Activated CD8-positive, alpha-beta T cell treated with anti-CD3 and anti-CD28 coated beads for 36 hours (primary cell): ENCODE measurements around the gene RFX2. TPM values are rescaled to one million over a fixed set of nuclear protein-coding genes. Genes with fewer than 3 reads are reported as not detected.

ENCODE experiments used
- ATAC-seq: fragments of 200-7000 bp; cut with Tn5 transposase; one replicate; pipeline ENCODE4 v1.10.0; 2021; ENCODE audit warnings: mild to moderate bottlenecking, moderate library complexity
- CTCF ChIA-PET: fragments of 350-600 bp; sonication (Branson Sonifier 250); formaldehyde crosslinking; loops from one replicate; lab custom pipeline; 2021; ENCODE audit warnings: antibody characterized with exemption; lab: Charles Lee
- POLR2A ChIA-PET: fragments of 350-600 bp; sonication (Branson Sonifier 250); formaldehyde crosslinking; loops from one replicate; lab custom pipeline; 2021; ENCODE audit warnings: antibody characterized with exemption; lab: Charles Lee
- DNase-seq: peaks from one replicate; pipeline ENCODE4 v3.0.0-alpha.2; 2020
- H3K27ac Mint-ChIP-seq: one replicate; pipeline ENCODE4 v1.8.0; 2021; ENCODE audit warnings: mild to moderate bottlenecking, mixed read lengths
- H3K27me3 Mint-ChIP-seq: one replicate; pipeline ENCODE4 v1.8.0; 2021; ENCODE audit warnings: mixed read lengths
- H3K36me3 Mint-ChIP-seq: one replicate; pipeline ENCODE4 v1.8.0; 2021; ENCODE audit warnings: low read depth, mixed read lengths
- H3K4me1 Mint-ChIP-seq: one replicate; pipeline ENCODE4 v1.8.0; 2021; ENCODE audit warnings: low read depth, mixed read lengths
- H3K4me3 Mint-ChIP-seq: one replicate; pipeline ENCODE4 v1.8.0; 2021; ENCODE audit warnings: mild to moderate bottlenecking, moderate library complexity, mixed read lengths
- H3K9me3 Mint-ChIP-seq: one replicate; pipeline ENCODE4 v1.8.0; 2021; ENCODE audit warnings: mixed read lengths
- intact Hi-C: fragments of 100-400 bp; cut with micrococcal nuclease; formaldehyde crosslinking; loops from one replicate; pipeline ENCODE4 v1.10.0; 2022
- total RNA-seq, 2 experiments: library from RNA; stranded (reverse); gene quantifications; one replicate each; pipeline ENCODE4 v1.2.3, GENCODE V29; 2021
- TF ChIP-seq, protein P1 (sequence below): fragments of 200-600 bp; IDR thresholded peaks from one replicate; pipeline ENCODE4 v1.8.0; 2022; ENCODE audit warnings: antibody characterized with exemption, mild to moderate bottlenecking

Gene RFX2
- total RNA-seq, 2 experiments from 2014 or later: 8.9 to 10.5 TPM

DNA sequence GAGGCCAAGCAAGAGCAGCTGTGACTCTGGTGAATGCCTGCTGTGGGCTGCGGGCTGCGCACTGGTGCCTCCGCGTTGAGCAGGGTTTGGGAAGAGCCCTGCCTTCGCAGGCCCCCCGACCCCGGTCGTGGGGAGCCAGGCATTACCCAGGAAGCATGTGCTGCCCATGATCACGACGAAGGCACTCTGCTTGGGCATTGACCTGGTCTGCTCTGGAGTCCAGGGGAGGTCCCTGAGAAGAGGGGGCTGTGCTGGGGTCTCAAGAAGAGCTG, 151.5 kb downstream of the RFX2 start:
- DNase-seq (no peak), ATAC-seq (no peak)
- H3K9me3 Mint-ChIP-seq: no peaks in the 10 kb centered on the region
- CTCF ChIA-PET: interaction anchor here (1.5 kb wide), 1 partner anchor 9 kb away, joined by 11 read pairs; no protein-coding TSS in a partner anchor
- intact Hi-C loops: no loop called here
- no peaks in the 10 kb centered on the region for H3K27me3 Mint-ChIP-seq
- POLR2A ChIA-PET: no interaction called here
- no peak overlapping the region for H3K4me3 Mint-ChIP-seq
- TF ChIP-seq, protein P1, sequence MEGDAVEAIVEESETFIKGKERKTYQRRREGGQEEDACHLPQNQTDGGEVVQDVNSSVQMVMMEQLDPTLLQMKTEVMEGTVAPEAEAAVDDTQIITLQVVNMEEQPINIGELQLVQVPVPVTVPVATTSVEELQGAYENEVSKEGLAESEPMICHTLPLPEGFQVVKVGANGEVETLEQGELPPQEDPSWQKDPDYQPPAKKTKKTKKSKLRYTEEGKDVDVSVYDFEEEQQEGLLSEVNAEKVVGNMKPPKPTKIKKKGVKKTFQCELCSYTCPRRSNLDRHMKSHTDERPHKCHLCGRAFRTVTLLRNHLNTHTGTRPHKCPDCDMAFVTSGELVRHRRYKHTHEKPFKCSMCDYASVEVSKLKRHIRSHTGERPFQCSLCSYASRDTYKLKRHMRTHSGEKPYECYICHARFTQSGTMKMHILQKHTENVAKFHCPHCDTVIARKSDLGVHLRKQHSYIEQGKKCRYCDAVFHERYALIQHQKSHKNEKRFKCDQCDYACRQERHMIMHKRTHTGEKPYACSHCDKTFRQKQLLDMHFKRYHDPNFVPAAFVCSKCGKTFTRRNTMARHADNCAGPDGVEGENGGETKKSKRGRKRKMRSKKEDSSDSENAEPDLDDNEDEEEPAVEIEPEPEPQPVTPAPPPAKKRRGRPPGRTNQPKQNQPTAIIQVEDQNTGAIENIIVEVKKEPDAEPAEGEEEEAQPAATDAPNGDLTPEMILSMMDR: no peak
- peak overlapping the region; percentile 68 for H3K27ac Mint-ChIP-seq
- peaks cover 15% of the 10 kb centered on the region for H3K36me3 Mint-ChIP-seq
- H3K4me1 Mint-ChIP-seq: peaks cover 90% of the 10 kb centered on the region

DNA sequence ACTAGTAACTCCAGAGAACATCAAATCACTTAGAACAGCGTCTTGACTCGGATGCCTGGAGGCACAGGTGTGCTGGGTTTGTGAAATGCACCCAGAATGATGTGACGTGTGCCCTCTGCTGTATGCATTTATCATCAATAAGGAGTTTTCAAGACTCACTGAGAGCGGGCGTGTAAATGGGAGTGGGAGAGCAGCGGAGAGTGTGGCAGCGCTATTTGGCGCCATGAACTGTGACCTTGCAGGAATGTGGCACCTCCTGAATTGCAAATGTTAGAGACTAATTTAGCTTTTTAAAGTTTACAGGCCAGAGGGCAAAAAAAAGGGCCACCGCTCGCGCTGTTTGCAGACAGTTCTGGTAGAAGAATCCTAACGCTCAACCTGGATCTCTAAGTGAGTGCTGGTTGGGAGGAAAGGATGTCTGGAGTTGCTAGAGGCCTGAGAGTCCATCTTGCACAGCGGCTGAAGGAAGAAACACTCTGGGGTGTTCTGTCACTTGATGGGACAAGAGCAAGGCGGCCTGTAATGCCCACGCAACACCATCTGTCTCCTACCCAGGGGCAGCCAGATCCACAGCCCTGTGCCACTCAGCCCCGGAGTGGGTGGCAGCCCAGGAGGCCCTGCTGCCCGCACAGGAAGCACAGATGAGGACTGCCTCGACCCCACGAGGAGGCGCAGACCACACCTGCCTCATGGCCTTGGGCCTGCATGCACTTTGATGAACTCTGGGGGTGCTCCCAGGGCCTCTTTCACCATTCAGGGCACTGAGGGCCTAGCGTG, 152.0 kb downstream of the RFX2 start:
- TF ChIP-seq, protein P1: no peak
- Mint-ChIP-seq H3K36me3 (peaks cover 19% of the 10 kb centered on the region), H3K4me3 (no peak overlapping the region), H3K4me1 (peaks cover 90% of the 10 kb centered on the region), H3K27me3 (no peaks in the 10 kb centered on the region), H3K9me3 (no peaks in the 10 kb centered on the region), H3K27ac (peak overlapping the region; percentile 68)
- DNase-seq: no peak
- CTCF ChIA-PET: interaction anchor here (1.5 to 10.7 kb wide), 3 partner anchors 10 to 21 kb away, joined by 5 to 108 read pairs (median 11); no protein-coding TSS in a partner anchor
- no peak for ATAC-seq
- POLR2A ChIA-PET: no interaction called here
- intact Hi-C loops: no loop called here

DNA sequence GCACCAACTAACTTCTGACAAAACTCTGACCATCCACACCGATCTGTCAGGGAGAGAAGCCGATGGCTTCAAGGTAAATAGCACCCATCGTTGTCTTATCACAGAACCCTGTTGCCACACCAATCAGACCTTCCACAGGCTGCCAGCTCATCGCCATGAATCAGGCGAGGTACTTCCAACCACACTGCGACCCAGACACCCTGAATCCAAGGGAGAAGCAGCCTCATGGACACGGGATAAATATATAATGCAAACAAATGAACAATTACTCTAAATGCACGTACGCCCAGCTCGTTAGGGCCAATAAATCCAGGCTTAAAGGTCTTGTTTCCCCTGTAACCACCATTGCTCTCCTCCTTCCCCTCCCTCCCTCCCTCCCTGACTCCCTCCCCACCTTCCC, 153.1 kb downstream of the RFX2 start:
- ChIA-PET CTCF (interaction anchor here (1.8 to 10.7 kb wide), 3 partner anchors 12 to 153 kb away, joined by 5 to 108 read pairs (median 7); partner anchors contain the start of gene NRTN), POLR2A (interaction anchor here (0.8 kb wide), 1 partner anchor 21 kb away, joined by 5 read pairs; the partner anchor contains the start of gene RANBP3)
- peaks cover 89% of the 10 kb centered on the region for H3K4me1 Mint-ChIP-seq
- DNase-seq (no peak), ATAC-seq (no peak)
- peaks cover 29% of the 10 kb centered on the region for H3K36me3 Mint-ChIP-seq
- TF ChIP-seq, protein P1: no peak
- no peaks in the 10 kb centered on the region for H3K27me3 Mint-ChIP-seq
- intact Hi-C loops: no loop called here
- no peaks in the 10 kb centered on the region for H3K9me3 Mint-ChIP-seq
- H3K4me3 Mint-ChIP-seq: no peak overlapping the region
- H3K27ac Mint-ChIP-seq: no peak overlapping the region

DNA sequence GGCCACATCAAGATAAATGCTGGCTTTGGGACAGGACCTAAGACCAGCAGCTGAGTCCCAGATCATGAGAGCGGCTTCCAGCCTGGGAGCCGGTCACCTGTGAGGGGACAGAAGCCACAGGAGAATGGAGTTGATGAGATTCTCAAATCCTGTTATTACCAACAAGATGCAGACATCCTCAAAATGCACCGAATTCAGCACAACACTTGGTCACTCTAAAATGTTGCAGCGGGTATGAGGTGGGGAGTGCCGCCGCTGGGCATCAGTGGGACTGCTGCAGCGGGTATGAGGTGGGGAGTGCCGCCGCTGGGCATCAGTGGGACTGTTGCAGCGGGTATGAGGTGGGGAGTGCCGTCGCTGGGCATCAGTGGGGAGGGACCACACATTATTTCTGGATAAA, 153.6 kb downstream of the RFX2 start:
- H3K27ac Mint-ChIP-seq: peak overlapping the region; percentile 5
- POLR2A ChIA-PET: interaction anchor here (0.8 kb wide), 1 partner anchor 22 kb away, joined by 5 read pairs; the partner anchor contains the start of gene RANBP3
- no peak for DNase-seq
- H3K27me3 Mint-ChIP-seq: no peaks in the 10 kb centered on the region
- CTCF ChIA-PET: interaction anchor here (1.8 to 10.7 kb wide), 4 partner anchors 13 to 153 kb away, joined by 5 to 108 read pairs (median 6); partner anchors contain the start of genes NDUFA11 and NRTN
- no peak overlapping the region for H3K4me3 Mint-ChIP-seq
- peaks cover 31% of the 10 kb centered on the region for H3K36me3 Mint-ChIP-seq
- ATAC-seq: no peak
- intact Hi-C loops: no loop called here
- peaks cover 89% of the 10 kb centered on the region for H3K4me1 Mint-ChIP-seq
- H3K9me3 Mint-ChIP-seq: no peaks in the 10 kb centered on the region
- TF ChIP-seq, protein P1: no peak

DNA sequence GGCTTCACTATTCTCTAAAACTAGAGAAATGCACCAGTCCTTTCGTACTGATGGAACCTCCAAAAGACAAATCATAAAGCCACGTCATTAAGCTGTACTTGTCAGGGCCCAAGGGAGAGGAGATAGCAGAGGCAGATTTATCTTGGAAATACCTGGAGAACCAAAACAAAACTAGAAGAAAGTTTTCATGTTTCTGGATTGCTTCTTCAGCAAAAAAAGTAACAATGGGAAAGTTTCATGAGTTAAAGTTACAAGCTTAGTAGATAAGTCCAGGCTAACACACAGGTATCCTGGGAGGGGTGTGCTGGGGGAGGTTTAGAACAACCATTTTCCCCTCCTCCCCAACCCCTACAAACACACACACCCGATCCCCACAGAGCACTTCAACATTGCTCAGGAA, 154.0 kb downstream of the RFX2 start:
- no peak overlapping the region for H3K4me3 Mint-ChIP-seq
- TF ChIP-seq, protein P1: no peak
- intact Hi-C loops: no loop called here
- H3K27me3 Mint-ChIP-seq: no peaks in the 10 kb centered on the region
- no peaks in the 10 kb centered on the region for H3K9me3 Mint-ChIP-seq
- ChIA-PET CTCF (interaction anchor here (1.8 to 10.7 kb wide), 4 partner anchors 13 to 152 kb away, joined by 5 to 108 read pairs (median 6); partner anchors contain the start of genes NDUFA11 and NRTN), POLR2A (interaction anchor here (0.8 kb wide), 1 partner anchor 22 kb away, joined by 5 read pairs; the partner anchor contains the start of gene RANBP3)
- ATAC-seq (no peak), DNase-seq (no peak)
- peaks cover 35% of the 10 kb centered on the region for H3K36me3 Mint-ChIP-seq
- peaks cover 91% of the 10 kb centered on the region for H3K4me1 Mint-ChIP-seq
- H3K27ac Mint-ChIP-seq: peak overlapping the region; percentile 5
